Activated B cell treated with CpG ODN at 0.5 μM for 24 hours (primary cell): Measurements from ENCODE around the gene SLC5A6. TPM values are rescaled to one million over a fixed set of nuclear protein-coding genes. Genes with fewer than 3 reads are reported as not detected.

Experiments used
- ATAC-seq: fragments of 200-7000 bp; cut with Tn5 transposase; one replicate; pipeline ENCODE4 v1.10.0; 2021; ENCODE audit warnings: low read depth, mild to moderate bottlenecking, moderate library complexity
- CTCF ChIA-PET: fragments of 350-600 bp; sonication (Branson Sonifier 250); formaldehyde crosslinking; loops from one replicate; lab custom pipeline; 2021; ENCODE audit warnings: antibody characterized with exemption; lab: Charles Lee
- POLR2A ChIA-PET: fragments of 350-600 bp; sonication (Branson Sonifier 250); formaldehyde crosslinking; loops from one replicate; lab custom pipeline; 2021; ENCODE audit warnings: antibody characterized with exemption; lab: Charles Lee
- DNase-seq: peaks from one replicate; pipeline ENCODE4 v3.0.0; 2022
- H3K27ac Mint-ChIP-seq: one replicate; pipeline ENCODE4 v1.8.0; 2020; ENCODE audit warnings: mixed read lengths
- H3K27me3 Mint-ChIP-seq: one replicate; pipeline ENCODE4 v1.8.0; 2021; ENCODE audit warnings: mixed read lengths
- H3K36me3 Mint-ChIP-seq: one replicate; pipeline ENCODE4 v1.8.0; 2021; ENCODE audit warnings: low read depth, mixed read lengths
- H3K4me1 Mint-ChIP-seq: one replicate; pipeline ENCODE4 v1.8.0; 2021; ENCODE audit warnings: mixed read lengths
- H3K4me3 Mint-ChIP-seq: one replicate; pipeline ENCODE4 v1.8.0; 2020; ENCODE audit warnings: mild to moderate bottlenecking, mixed read lengths
- H3K9me3 Mint-ChIP-seq: one replicate; pipeline ENCODE4 v1.8.0; 2020; ENCODE audit warnings: mixed read lengths
- intact Hi-C: fragments of 100-400 bp; cut with micrococcal nuclease; formaldehyde crosslinking; loops from one replicate; pipeline ENCODE4 v1.15.1; 2024
- total RNA-seq: library from RNA; stranded (reverse); gene quantifications from 2 replicates; pipeline ENCODE4 v1.2.3, GENCODE V29; 2022
- TF ChIP-seq, protein P1 (sequence below): fragments of 200-600 bp; IDR thresholded peaks from one replicate; pipeline ENCODE4 v1.8.0; 2022; ENCODE audit warnings: antibody characterized with exemption, mild to moderate bottlenecking

Gene SLC5A6
- total RNA-seq, 1 donor from 2014 or later, result 69.9 TPM

DNA sequence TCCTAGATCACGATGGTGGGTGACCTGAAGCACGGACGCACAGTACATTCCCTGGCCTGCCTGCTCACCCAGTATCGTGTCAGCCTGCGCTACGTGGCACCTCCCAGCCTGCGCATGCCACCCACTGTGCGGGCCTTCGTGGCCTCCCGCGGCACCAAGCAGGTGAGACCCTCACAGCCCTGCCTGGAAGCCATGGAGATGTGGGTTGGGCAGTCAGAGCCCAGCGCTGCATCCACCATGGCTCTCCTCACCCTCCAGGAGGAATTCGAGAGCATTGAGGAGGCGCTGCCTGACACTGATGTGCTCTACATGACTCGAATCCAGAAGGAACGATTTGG is 30.5 kb upstream of the SLC5A6 start:
- no peak for ATAC-seq
- H3K4me3 Mint-ChIP-seq, result no peak overlapping the region
- H3K36me3 Mint-ChIP-seq, result peaks cover 70% of the 10 kb centered on the region
- H3K9me3 Mint-ChIP-seq, result no peaks in the 10 kb centered on the region
- intact Hi-C loops, result no loop called here
- ChIA-PET CTCF (no interaction called here), POLR2A (no interaction called here)
- no peaks in the 10 kb centered on the region for H3K27me3 Mint-ChIP-seq
- DNase-seq, result no peak
- TF ChIP-seq, protein P1, sequence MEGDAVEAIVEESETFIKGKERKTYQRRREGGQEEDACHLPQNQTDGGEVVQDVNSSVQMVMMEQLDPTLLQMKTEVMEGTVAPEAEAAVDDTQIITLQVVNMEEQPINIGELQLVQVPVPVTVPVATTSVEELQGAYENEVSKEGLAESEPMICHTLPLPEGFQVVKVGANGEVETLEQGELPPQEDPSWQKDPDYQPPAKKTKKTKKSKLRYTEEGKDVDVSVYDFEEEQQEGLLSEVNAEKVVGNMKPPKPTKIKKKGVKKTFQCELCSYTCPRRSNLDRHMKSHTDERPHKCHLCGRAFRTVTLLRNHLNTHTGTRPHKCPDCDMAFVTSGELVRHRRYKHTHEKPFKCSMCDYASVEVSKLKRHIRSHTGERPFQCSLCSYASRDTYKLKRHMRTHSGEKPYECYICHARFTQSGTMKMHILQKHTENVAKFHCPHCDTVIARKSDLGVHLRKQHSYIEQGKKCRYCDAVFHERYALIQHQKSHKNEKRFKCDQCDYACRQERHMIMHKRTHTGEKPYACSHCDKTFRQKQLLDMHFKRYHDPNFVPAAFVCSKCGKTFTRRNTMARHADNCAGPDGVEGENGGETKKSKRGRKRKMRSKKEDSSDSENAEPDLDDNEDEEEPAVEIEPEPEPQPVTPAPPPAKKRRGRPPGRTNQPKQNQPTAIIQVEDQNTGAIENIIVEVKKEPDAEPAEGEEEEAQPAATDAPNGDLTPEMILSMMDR, result no peak
- no peaks in the 10 kb centered on the region for H3K4me1 Mint-ChIP-seq
- H3K27ac Mint-ChIP-seq, result no peak overlapping the region

DNA sequence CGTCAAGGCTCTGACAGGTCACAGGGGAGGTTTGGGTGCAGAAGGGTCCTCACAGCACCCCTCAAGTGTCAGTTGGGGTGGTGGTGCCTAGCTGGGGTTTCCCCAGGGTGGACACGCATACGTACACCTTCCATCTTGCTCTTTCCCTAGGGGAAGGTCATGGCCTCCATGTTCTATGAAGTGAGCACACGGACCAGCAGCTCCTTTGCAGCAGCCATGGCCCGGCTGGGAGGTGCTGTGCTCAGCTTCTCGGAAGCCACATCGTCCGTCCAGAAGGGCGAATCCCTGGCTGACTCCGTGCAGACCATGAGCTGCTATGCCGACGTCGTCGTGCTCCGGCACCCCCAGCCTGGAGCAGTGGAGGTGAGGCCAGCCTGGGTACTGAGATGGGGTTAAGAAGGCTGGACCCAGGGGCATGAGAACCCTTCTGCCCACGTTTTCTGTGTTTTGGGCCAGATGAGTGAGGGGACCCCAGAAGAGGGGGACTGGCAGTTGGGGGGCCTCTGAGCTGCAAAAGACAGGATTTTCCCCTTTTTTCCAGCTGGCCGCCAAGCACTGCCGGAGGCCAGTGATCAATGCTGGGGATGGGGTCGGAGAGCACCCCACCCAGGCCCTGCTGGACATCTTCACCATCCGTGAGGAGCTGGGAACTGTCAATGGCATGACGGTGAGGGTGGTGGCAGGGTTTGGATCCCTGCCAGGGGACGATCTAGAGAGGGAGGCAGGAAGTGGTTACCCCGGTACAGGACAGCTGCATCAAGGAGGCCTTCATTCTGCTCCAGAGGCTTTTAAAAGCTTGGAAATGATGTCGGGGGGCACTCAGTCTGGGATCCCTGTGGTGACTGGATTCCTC is 29.9 kb upstream of the SLC5A6 start:
- intact Hi-C loops, result no loop called here
- Mint-ChIP-seq H3K27ac (no peak overlapping the region), H3K4me3 (no peak overlapping the region), H3K9me3 (no peaks in the 10 kb centered on the region), H3K4me1 (no peaks in the 10 kb centered on the region), H3K27me3 (no peaks in the 10 kb centered on the region), H3K36me3 (peaks cover 76% of the 10 kb centered on the region)
- ChIA-PET POLR2A (interaction anchor here (0.5 kb wide), 1 partner anchor 185 kb away, joined by 3 read pairs; no protein-coding TSS in a partner anchor), CTCF (interaction anchor here (1.3 kb wide), 1 partner anchor 38 kb away, joined by 3 read pairs; no protein-coding TSS in a partner anchor)
- ATAC-seq, result no peak
- TF ChIP-seq, protein P1, result no peak
- no peak for DNase-seq

DNA sequence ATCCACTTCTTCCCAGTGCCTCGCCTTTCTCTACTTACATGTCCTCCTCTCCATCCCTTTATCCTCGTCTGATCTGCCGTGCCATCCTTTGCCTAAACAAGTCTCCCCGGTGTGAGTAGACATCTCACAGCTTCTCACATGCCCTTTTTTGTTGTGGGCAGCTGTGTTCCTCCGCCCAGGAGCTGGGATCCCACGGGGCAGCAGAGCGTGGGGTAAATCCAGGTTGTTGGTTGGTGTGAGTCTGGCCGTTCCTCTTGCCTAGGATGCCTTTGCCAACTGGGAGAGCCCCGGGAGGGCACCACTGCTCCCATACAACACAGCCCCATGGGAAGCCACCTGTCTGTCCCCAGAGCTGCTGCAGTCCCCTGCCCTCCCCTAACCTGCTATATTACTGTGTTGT is 28.3 kb upstream of the SLC5A6 start:
- TF ChIP-seq, protein P1, result no peak
- ChIA-PET CTCF (no interaction called here), POLR2A (interaction anchor here (1.0 kb wide), 1 partner anchor 28 kb away, joined by 3 read pairs; the partner anchor contains the start of genes ATRAID and SLC5A6)
- DNase-seq, result no peak
- no peak for ATAC-seq
- H3K9me3 Mint-ChIP-seq, result no peaks in the 10 kb centered on the region
- no peaks in the 10 kb centered on the region for H3K4me1 Mint-ChIP-seq
- peaks cover 91% of the 10 kb centered on the region for H3K36me3 Mint-ChIP-seq
- no peaks in the 10 kb centered on the region for H3K27me3 Mint-ChIP-seq
- intact Hi-C loops, result no loop called here
- no peak overlapping the region for H3K4me3 Mint-ChIP-seq
- no peak overlapping the region for H3K27ac Mint-ChIP-seq

DNA sequence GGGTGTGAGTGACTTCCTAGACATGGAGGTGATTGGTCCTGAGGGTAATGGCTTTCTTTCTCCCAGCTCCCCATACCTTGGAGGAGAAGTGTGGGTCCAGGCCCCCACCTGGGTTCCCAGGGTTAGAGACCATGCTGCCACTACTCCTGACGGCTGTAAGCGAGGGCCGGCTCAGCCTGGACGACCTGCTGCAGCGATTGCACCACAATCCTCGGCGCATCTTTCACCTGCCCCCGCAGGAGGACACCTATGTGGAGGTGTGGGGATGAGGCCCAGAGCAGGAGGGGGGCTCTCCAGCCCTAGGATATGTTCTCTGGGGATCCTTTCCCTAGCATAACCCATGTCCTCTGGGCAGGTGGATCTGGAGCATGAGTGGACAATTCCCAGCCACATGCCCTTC is 26.9 kb upstream of the SLC5A6 start:
- intact Hi-C loops, result no loop called here
- ChIA-PET CTCF (no interaction called here), POLR2A (no interaction called here)
- DNase-seq (no peak), ATAC-seq (no peak)
- H3K4me3 Mint-ChIP-seq, result no peak overlapping the region
- no peak overlapping the region for H3K27ac Mint-ChIP-seq
- peaks cover 99% of the 10 kb centered on the region for H3K36me3 Mint-ChIP-seq
- no peaks in the 10 kb centered on the region for H3K4me1 Mint-ChIP-seq
- no peaks in the 10 kb centered on the region for H3K27me3 Mint-ChIP-seq
- no peaks in the 10 kb centered on the region for H3K9me3 Mint-ChIP-seq
- TF ChIP-seq, protein P1, result no peak

DNA sequence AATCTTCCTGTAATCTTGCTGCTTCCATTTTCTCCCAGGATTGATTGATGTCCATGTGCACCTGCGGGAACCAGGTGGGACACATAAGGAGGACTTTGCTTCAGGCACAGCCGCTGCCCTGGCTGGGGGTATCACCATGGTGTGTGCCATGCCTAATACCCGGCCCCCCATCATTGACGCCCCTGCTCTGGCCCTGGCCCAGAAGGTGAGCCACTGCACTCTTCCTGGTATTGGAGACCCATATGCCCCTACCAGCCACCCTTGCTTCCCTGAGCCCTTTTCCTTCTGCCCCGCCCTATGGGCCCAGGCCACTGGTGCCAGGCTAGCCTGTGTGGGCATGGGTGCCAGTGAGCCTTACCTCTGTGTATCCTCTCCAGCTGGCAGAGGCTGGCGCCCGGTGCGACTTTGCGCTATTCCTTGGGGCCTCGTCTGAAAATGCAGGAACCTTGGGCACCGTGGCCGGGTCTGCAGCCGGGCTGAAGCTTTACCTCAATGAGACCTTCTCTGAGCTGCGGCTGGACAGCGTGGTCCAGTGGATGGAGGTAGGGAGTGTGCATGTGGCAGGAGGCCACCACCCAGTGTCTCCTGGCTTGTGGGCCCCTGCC is 25.4 kb upstream of the SLC5A6 start:
- Mint-ChIP-seq H3K27ac (no peak overlapping the region), H3K4me3 (no peak overlapping the region), H3K36me3 (peaks cover 99% of the 10 kb centered on the region), H3K4me1 (no peaks in the 10 kb centered on the region), H3K27me3 (no peaks in the 10 kb centered on the region), H3K9me3 (no peaks in the 10 kb centered on the region)
- no peak for ATAC-seq
- POLR2A ChIA-PET, result interaction anchor here (0.7 kb wide), 1 partner anchor 427 kb away, joined by 8 read pairs; no protein-coding TSS in a partner anchor
- intact Hi-C loops, result no loop called here
- TF ChIP-seq, protein P1, result no peak
- no peak for DNase-seq
- CTCF ChIA-PET, result interaction anchor here (0.7 kb wide), 1 partner anchor 66 kb away, joined by 3 read pairs; no protein-coding TSS in a partner anchor
